ENCODE measurements around the gene TMEM101.
"Not testable (repeated sequence)": the region's sequence is repeated elsewhere in the genome, so short reads cannot be mapped to it uniquely, and the experiment has no call there.

The TMEM101 gene

GRCh38 chr17:43974382-43975266, 40.1 kb downstream of the TMEM101 start:
- no peak for DNase-seq

- DNase-seq: not testable (repeated sequence)
Measured at GRCh38 chr17:43972444-43973212, 42.1 kb downstream of the TMEM101 start.

DNA sequence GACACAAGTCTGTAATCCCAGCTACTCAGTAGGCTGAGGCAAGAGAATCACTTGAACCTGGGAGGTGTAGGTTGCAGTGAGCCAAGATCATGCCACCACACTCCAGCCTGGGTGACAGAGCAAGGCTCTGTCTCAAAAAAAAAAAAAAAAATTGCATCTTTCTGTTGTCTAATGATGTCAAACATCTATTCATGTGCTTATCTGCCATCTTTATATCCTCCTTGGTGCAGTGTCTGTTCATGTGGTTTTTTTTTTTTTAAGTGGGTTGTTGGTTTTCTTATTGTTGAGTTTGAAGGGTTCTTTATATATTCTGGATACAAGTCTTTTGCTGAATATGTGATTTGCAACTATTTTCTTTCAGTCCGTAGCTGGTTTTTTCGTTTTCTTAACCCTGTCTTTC, 43.3 kb downstream of the TMEM101 start:
- not testable (repeated sequence) for DNase-seq

- DNase-seq: no peak
Measured at GRCh38 chr17:43970366-43970765, 44.4 kb downstream of the TMEM101 start.

- no peak for DNase-seq
Measured at GRCh38 chr17:43967251-43967875, 47.4 kb downstream of the TMEM101 start.

DNA sequence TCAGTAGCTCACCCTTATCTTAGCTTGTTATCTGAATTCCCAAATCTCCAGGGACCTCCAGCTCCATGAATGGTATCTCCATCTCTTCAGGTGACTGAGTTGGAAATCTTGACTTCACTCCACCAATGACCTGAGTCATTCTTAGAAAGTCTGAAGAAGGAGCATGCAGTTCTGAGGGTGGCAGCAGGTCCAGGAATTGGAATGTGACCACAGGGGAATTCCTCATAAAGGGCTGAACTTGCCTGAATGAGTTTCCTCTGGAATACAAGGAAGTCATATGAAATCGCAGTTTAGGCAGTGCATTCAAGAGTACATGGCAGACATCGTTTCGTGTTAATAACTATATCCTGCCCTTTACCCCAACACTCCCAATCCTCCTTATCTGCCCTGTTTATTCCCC, 48.5 kb downstream of the TMEM101 start:
- no peak for DNase-seq

DNA sequence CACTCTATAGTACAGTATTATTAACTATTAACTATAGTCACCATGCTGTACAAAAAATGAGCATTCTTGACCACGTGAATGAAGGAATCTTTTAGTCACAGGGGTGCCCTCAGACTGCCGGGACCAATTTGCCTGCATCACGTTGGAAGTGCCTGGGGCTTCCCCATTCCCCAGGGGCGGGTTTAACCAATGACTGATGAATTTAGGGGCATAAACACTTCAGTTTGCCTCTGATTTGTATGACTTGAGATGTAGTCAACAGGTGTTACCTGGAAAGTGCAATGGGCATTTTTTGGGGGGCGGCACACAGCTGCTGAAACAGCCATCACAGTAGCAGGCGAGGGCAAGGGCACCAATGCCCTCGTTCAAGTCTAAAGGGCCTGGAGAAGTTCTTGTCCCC, 52.3 kb downstream of the TMEM101 start:
- no peak for DNase-seq

DNA sequence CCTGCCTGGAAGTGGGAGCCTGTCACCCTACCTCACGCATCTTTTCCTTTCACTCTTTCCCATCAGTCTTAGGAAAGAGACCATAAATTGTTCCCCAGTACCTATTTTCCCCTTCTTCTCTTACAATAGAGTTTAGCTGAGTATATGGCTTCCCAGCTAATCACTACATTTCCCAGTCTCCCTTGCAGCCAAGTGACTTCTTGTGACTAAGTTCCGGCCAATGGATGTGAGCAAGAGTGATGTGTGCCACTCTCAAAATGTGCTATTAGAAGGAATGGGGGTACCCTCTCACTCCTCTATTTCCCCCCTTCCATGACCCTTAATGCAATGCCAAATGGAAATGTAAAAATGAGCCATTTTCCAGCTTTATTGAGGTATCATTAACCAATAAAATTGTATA, 52.8 kb downstream of the TMEM101 start:
- no peak for DNase-seq

DNA sequence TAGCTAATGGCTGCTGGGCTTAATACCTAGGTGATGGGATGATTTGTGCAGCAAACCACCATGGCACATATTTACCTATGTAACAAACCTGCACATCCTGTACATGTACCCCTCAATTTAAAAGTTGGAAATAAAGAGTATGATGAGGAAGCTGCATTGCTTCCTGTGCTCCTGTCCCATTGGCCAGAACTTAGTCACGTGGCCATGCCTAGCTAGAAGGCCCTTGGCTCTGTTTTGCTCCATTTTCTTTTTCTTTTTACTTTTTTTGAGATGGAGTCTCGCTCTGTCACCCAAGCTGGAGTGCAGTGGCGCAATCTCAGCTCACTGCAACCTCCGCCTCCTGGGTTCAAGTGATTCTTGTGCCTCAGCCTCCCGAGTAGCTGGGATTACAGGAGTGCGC, 53.5 kb downstream of the TMEM101 start:
- DNase-seq: not testable (repeated sequence)
